Fibroblast of lung (primary cell): Measurements from ENCODE around the gene SMARCA2.

ENCODE experiments used
- CTCF ChIP-seq, 2 donors: IDR thresholded peaks in 1 of 2; conservative IDR thresholded peaks in 1 of 2; 1 replicate in 1 of 2; 2 replicates in 1 of 2; pipeline ENCODE4 v1.5.1; 2011 to 2012; ENCODE audit warnings: low read length in 2 of 2, control low read depth in 1 of 2, inconsistent platforms in 1 of 2, low read depth in 1 of 2, mild to moderate bottlenecking in 1 of 2
- EZH2 ChIP-seq: IDR thresholded peaks from 2 replicates; pipeline ENCODE4 v1.5.1; 2012; ENCODE audit warnings: low read length, control low read depth, mild to moderate bottlenecking; ENCODE audit errors: missing control alignments

- TF ChIP-seq CTCF (conservative IDR thresholded peaks at IDR 0.05 in 1 of 2, IDR thresholded peaks at IDR 0.05 in 1 of 2; ENCODE audit: low read depth in 1 of 2, low read length in 2 of 2) (no peak), EZH2 (no peak)
Measured at GRCh38 chr9:2228641-2229040, 213.5 kb downstream of the SMARCA2 start.
